Measurements from ENCODE around the gene MCEMP1.

- TF ChIP-seq, protein P1, sequence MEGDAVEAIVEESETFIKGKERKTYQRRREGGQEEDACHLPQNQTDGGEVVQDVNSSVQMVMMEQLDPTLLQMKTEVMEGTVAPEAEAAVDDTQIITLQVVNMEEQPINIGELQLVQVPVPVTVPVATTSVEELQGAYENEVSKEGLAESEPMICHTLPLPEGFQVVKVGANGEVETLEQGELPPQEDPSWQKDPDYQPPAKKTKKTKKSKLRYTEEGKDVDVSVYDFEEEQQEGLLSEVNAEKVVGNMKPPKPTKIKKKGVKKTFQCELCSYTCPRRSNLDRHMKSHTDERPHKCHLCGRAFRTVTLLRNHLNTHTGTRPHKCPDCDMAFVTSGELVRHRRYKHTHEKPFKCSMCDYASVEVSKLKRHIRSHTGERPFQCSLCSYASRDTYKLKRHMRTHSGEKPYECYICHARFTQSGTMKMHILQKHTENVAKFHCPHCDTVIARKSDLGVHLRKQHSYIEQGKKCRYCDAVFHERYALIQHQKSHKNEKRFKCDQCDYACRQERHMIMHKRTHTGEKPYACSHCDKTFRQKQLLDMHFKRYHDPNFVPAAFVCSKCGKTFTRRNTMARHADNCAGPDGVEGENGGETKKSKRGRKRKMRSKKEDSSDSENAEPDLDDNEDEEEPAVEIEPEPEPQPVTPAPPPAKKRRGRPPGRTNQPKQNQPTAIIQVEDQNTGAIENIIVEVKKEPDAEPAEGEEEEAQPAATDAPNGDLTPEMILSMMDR (IDR thresholded peaks at IDR 0.05): no peak
- no peak for TF ChIP-seq ZFX (IDR thresholded peaks at IDR 0.05; ENCODE audit: borderline replicate concordance)
These were observed 40.6 kb upstream of the MCEMP1 start for GRCh38 chr19:7636317-7636690.
